ENCODE data around the gene INVS. TPM values are rescaled to one million over a fixed set of nuclear protein-coding genes. Genes with fewer than 3 reads are reported as not detected.

INVS gene
- total and polyA plus RNA-seq, 2 of the 4 experiments (the other 2 are of a cell fraction) = 9.2 to 33.5 TPM

- TF ChIP-seq CTCF (conservative IDR thresholded peaks at IDR 0.05; ENCODE audit: low read depth, low read length) (no peak), SMC3 (IDR thresholded peaks at IDR 0.05; ENCODE audit: low read depth, low read length) (no peak)
Measured at GRCh38 chr9:100098887-100099721, at the start of gene INVS, which contains the start of gene ERP44 (continued).

GRCh38 chr9:100049551-100049950 is 49.5 kb upstream of the INVS start:
- no peak overlapping the region for H4K5ac ChIP-seq (ENCODE audit: low read depth, low read length)
- H3K4me2 ChIP-seq (ENCODE audit: low read depth, low read length) = no peak overlapping the region
- H3K9me1 ChIP-seq (ENCODE audit: insufficient read depth, low read length) = peaks cover 2% of the 10 kb centered on the region; the same call in 1 of the 2 replicates
- CTCF ChIA-PET = no interaction called here
- no peak overlapping the region for H3K9ac ChIP-seq (ENCODE audit: low read depth, low read length)
- no peak overlapping the region for H3K23ac ChIP-seq (ENCODE audit: low read depth, low read length)
- H2AK5ac ChIP-seq (ENCODE audit: low read depth, low read length) = no peak overlapping the region
- no peak for TF ChIP-seq POLR2A (IDR thresholded peaks at IDR 0.05; ENCODE audit: low read depth, low read length)
- no peak for TF ChIP-seq MAFK (IDR thresholded peaks at IDR 0.05; ENCODE audit: low read depth, low read length)
- TF ChIP-seq SMC3 (IDR thresholded peaks at IDR 0.05; ENCODE audit: low read depth, low read length) = no peak
- no peak for TF ChIP-seq RAD21 (IDR thresholded peaks at IDR 0.05; ENCODE audit: low read length)
- TF ChIP-seq RCOR1 (IDR thresholded peaks at IDR 0.05; ENCODE audit: insufficient replicate concordance, low read length) = no peak
- no peak for TF ChIP-seq FOS (IDR thresholded peaks at IDR 0.05; ENCODE audit: low read depth, low read length)
- no peak overlapping the region for H4K8ac ChIP-seq (ENCODE audit: low read depth in 2 of 2, low read length in 2 of 2)
- no CpG with 5 or more reads among the region's 1 CpG for WGBS, 2 experiments (ENCODE audit: extremely low coverage in 2 of 2, insufficient read length in 1 of 2)
- H2AFZ ChIP-seq (replicated peaks; ENCODE audit: low read length, poor library complexity) = no peak overlapping the region
- BruUV-seq (replicated peaks) = no TSS peak
- ATAC-seq (ENCODE audit: low read depth) = no peak
- H2AK9ac ChIP-seq (replicated peaks; ENCODE audit: low read depth, low read length, poor library complexity) = no peak overlapping the region
- no peak overlapping the region for H3K4me3 ChIP-seq (ENCODE audit: insufficient read depth, low read depth, low read length)
- H3K14ac ChIP-seq (replicated peaks; ENCODE audit: low read depth, low read length) = no peak overlapping the region
- no peaks in the 10 kb centered on the region; the same call in 1 of the 2 replicates for H4K20me1 ChIP-seq (ENCODE audit: insufficient read depth, low read length)
- dilution Hi-C loops (cut with HindIII; ENCODE audit: low sequenced_read_pairs, unreplicated experiment) (no loop called here), intact Hi-C loops (cut with micrococcal nuclease) (no loop called here), in situ Hi-C loops (cut with MboI; ENCODE audit: low sequenced_read_pairs) (loop anchor here (25.0 kb wide), 1 partner anchor 538 kb away; the partner anchor contains the start of gene CAVIN4)
- H3K36me3 ChIP-seq (ENCODE audit: control insufficient read depth, insufficient read depth, low read length) = no peaks in the 10 kb centered on the region; the same call in 1 of the 2 replicates
- no peak overlapping the region for H2BK20ac ChIP-seq (ENCODE audit: low read depth, low read length)
- H2BK15ac ChIP-seq (ENCODE audit: low read depth, low read length) = no peak overlapping the region
- H4K91ac ChIP-seq (ENCODE audit: insufficient read depth, low read depth, low read length) = no peak overlapping the region
- H2BK120ac ChIP-seq (ENCODE audit: low read depth, low read length) = no peak overlapping the region
- peaks cover 18 to 39% of the 10 kb centered on the region in 2 experiments for H3K79me1 ChIP-seq (ENCODE audit: low read depth in 1 of 2, low read length in 2 of 2)
- no peak overlapping the region for H3K27ac ChIP-seq (ENCODE audit: insufficient read depth, low read length)
- H3K4me1 ChIP-seq (ENCODE audit: control insufficient read depth, insufficient read depth, low read length) = peaks cover 2% of the 10 kb centered on the region
- H3K9me3 ChIP-seq (ENCODE audit: control insufficient read depth, insufficient read depth, low read length) = no peaks in the 10 kb centered on the region
- POLR2A ChIA-PET (ENCODE audit: unreplicated experiment) = no interaction called here
- no peak overlapping the region for H3K4ac ChIP-seq (ENCODE audit: low read depth, low read length)
- DNase-seq = no peak
- no peak overlapping the region for H3K18ac ChIP-seq (ENCODE audit: low read depth, low read length)
- H3K27me3 ChIP-seq (ENCODE audit: control insufficient read depth, insufficient read depth, low read length) = no peaks in the 10 kb centered on the region
- H3K56ac ChIP-seq (ENCODE audit: extremely low read depth, insufficient read depth, low read length) = no peak overlapping the region
- no peak overlapping the region for H2BK5ac ChIP-seq (ENCODE audit: low read depth, low read length, poor library complexity, severe bottlenecking)
